8988T (cell line): ENCODE measurements around the gene CPLX1.

Experiments
- DNase-seq: peaks from one replicate; pipeline ENCODE4 v3.0.0; 2011

Gene CPLX1

DNA sequence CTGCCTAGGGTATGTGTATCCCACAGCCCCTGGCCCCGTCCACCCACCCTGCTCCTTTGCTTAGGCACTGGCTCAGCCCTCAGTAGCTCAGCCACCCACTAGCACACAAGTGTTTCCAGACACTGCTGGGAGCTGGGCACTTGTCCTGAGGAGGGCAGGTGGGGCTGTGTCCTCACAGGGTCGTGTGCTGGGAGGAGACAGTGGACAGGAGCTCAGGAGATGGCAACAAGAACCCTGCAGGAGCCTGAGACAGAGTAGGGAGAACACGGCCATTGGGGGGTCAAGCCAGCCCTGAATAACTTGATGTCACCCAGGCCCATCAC, 5.5 kb upstream of the CPLX1 start:
- no peak for DNase-seq

DNA sequence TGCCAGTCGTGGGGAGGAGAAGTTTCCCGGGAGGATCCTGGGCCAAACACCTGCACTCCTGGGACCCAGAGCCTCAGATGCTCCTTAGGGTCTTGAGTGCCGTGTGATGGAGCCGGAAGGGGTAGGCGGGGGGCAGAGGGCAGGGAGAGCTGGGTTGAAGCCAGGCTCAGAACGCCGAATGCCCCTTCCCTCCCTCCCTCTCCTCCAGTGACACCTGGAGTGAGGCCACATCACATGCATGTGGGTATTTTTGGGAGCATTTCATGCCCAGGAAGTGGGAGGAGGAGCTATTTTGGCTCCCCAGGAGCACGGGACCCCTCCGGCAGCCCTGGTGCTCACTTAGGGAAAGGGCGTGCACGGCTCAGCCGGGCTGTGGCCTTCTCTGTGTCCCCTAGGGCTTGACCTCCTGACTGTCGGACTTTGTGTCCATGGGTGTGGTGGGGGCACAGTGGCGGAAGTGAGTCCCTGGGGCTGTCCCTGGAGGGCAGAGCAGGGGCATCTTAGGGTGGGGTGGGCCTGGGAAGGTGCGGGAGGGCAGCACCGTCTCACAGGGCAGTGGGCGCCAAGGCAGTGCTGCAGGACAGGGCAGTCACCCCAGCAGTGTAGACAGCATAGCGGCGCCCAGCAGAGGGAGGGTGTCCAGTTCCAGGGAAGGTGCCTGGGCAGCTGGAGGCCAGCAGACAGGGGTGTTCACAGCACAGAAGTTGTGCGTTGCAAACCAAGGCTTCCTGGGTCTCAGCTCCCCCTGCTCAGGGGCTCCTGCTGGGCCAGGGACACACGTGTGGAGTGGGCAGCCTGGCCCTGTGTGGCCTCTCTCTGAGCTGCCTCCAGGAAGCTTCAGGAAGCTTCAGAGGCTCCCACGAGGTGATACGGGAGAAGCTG, 4.9 kb upstream of the CPLX1 start:
- DNase-seq = no peak

GRCh38 chr4:829761-830600, 4.1 kb upstream of the CPLX1 start:
- DNase-seq = no peak

DNA sequence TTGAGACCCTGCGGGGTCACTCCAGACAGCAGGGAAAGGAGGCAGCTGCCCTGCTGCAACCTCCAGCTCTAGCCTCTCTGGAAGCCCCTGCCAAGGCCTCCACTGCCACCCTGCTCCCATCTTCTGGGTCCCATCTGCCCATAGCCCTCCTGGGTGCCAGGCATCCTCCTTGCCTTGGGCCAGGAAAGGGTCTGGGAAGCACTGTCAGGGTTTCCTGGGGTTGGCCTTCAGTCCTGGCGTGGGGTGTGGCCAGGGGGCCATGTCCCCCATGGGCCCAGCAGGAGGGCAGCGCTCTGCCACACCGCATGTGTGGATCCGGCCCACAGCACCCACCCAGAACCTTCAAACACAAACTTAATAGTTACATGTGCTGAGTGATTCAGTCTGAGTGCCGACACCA, 3.4 kb upstream of the CPLX1 start:
- DNase-seq = no peak

DNA sequence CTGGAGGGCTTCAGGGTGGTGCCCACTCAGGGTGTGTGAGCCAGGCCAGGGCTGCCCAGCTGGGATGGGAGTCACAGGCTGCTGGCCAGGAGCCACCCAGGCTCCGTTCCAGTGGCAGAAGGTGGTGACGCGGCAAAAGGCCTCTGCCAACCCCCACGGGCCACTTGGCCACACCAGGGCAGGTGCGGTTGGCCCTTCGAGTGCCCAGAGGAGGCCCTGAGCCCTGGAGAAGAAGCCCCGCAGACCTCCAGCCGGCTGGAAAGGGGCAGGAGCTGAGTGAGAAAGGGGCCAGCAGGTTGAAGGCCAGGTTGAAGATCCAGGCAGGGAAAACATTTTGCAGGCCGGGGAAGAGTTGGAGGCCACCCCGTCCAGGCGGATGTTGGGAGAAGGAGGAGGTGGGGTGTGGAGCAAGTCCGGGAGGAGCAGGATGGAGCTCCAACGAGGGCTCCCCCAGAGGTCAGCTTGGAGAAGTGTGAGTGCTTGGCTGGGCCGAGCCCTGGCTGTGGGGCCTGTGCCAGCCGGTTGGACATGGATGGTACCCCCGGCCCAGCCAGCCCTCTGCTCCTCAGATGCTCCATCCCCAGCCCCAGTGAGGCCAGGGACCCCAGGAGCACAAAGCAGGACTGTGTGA, 2.8 kb upstream of the CPLX1 start:
- peak; percentile 75 for DNase-seq

- DNase-seq = no peak
Measured at GRCh38 chr4:827209-828081, 1.5 kb upstream of the CPLX1 start.

GRCh38 chr4:826508-827208, 729 bp upstream of the CPLX1 start:
- DNase-seq = peak; percentile 53

- peak; percentile 89 for DNase-seq
Measured at GRCh38 chr4:825063-825970, 612 bp downstream of the CPLX1 start.

GRCh38 chr4:824461-825062, 1.4 kb downstream of the CPLX1 start:
- peak; percentile 37 for DNase-seq

DNA sequence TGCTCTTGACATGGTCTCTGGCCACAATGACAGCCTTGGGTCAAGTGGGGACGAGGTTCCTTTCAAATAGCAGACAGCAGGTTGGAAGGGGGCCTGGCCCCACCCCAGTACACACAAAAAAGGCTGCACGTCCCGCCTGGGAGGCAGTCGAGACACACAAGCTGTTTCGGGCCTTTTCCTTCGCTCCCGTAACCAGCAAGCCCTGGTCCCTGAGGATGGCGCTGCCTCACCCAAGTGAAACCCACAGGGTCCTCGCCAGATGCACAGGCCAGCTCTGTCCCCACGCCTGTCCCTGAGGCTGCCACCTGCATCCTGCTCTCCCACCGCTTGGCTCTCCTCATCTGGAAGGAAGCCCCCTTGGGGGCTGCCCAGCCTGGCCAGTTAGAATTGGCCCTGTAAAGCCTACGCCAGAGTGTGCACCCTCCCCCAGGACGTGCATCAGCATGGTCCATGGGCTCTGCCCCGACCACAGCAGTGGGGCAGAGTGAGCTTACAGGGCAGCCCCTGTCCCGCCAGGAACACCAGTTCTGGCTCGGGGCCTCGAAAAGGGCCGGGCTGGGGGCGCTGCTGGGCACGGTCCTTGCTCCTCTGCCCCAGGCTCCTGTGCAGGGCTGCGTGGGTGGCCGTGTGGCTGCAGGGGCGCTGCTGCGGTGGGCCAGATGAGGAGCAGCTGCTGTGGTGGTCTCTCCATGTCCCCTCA, 2.0 kb downstream of the CPLX1 start:
- peak; percentile 29 for DNase-seq

DNA sequence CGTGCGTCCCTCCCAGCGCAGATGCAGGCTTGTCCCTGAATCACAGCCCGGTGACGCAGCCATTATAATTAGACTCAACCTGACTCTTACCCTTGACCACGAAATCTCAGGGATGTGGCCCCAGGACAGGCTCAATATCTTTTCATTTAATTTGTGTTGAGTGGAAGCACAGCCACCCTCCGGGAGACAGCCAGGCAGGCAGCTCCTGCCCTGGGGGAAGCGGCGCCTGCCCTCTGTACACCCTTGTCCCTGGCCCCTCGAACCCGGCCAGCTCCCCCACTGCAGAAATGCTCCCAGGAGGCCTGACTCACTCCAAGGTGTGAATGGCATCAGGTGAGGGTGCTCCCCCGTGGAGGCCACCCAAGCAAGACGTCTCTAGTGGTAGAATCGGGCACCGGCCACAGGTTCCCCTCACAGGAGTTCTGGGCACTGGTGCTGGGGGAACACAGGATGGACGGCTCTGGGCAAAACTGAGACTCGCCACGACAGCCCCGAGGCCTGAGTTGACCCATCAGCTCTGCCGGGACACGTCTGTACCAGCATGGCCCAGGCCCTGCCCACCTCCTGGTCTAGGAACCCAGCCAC, 2.7 kb downstream of the CPLX1 start:
- DNase-seq = no peak

DNA sequence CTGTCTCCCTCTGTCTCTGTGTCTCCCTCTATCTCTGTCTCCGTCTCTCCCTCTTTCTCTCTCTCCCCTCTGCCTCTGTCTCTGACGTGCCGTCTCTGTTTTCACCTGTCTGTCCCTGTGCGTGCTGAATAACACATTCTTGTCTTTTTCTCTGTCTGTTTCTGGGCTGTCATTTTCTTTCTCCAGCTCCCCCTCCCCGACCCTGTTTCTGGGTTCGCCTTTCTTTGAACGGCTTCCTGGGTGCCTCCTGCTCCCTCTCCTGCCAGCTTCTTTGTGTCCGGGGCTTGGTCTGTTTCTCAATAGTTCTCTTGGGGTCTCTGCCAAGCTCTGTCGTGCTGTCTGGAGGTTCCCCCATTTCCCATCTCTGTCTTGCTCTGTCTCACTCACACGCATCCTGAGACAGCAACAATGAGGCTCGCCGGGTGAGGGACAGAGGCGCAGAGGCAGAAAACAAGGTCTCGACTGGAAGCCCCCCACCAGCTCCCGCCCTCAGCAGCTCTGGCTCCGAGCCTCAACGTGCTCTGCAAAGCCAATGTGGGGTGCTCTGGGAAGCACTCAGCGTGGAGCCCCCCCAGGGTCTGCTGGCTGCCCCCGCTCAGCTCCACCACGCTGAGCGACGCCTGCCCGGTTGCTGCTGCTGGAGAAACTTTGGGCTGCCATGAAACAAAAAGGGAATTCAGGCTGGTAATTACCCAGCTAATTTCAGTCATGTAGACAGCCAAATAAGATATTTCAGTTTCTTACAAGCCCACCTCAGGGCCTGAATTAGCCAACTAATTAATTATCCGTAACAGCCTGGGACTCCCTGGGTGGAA, 3.4 kb downstream of the CPLX1 start:
- no peak for DNase-seq

DNA sequence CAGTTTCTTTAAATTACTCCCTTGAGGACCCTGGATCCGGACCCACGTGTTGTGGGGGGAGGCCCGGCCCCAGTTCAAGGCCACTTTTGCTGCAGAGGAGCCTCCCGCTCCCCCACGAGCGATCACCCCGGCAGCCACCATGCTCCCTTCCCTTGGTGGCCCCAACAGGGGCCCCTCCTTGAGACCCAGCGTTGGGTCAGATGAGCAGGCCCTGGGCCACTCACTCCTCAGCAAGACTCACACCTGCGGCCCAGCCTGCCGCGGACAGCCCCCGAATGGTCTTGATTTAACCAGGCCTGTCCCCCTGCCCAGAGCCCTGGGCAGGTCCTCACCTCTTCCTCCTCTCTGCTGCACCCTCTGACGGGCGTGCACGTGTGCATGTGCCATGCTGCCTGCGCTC, 4.3 kb downstream of the CPLX1 start:
- DNase-seq = no peak

- DNase-seq = no peak
Measured at GRCh38 chr4:821181-821591, 4.7 kb downstream of the CPLX1 start.

DNA sequence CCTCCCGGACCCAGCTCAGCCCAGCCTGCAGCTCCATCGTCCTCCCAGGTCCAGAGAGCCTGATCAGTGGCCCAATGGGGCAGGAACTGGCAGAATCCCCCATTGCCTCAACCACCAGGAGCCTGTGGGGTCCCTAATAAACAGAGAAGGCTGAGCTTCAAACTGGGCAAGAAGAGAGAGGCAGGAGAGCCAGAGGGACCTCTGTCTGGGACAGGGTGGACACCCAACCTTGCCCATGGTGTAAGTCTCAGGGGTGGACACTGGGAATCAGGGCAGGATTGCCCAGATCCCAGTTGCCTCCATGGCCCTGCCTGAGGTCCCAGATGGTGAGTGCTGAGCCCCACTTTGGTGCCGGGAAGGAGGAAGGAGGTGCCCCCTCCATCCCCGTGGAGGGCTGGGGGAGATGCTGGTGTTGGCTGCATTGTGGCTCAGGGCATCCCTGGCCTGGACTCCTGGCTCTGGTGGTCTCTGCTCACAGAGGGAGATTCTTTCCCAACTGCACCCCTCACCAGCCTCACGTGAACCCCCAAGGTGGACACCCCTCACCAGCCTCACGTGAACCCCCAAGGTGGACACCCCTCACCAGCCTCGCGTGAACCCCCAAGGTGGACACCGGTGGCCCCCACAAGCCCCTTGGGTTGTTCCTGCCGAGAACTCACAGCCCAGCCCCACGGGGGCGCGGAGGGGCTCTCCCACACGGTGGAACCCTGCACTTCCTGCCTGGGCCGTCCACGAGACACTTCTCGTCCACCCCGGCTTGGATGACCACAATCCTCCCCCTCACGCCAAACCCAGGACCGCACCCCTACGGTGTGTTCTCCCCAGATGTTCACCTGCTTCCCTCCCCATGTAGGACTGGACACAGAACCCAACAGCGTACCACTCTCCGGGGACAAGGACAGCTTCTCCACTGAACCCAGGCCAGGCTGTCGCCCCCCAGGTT, 5.4 kb downstream of the CPLX1 start:
- DNase-seq = no peak

- DNase-seq = no peak
Measured at GRCh38 chr4:819401-820229, 6.3 kb downstream of the CPLX1 start.
